A673 (cell line): ENCODE results near the gene ELF1. TPM values are rescaled to one million over a fixed set of nuclear protein-coding genes. Genes with fewer than 3 reads are reported as not detected.

Experiments used
- BruUV-seq: library from RNA; stranded (reverse); fragments of 400-500 nt; replicated peaks from 2 replicates; lab custom pipeline; 2021; lab: Mats Ljungman, UMichigan
- CTCF ChIA-PET: fragments of 300-600 bp; sonication (Branson Sonifier 250); formaldehyde crosslinking; loops from one replicate; lab custom pipeline; 2022; ENCODE audit warnings: antibody characterized with exemption; lab: Charles Lee
- POLR2A ChIA-PET: fragments of 300-600 bp; sonication (Branson Sonifier 250); formaldehyde crosslinking; loops from one replicate; lab custom pipeline; 2022; ENCODE audit warnings: antibody characterized with exemption; ENCODE audit not compliant: low non-redundant PET; lab: Charles Lee
- DNase-seq: peaks from one replicate; pipeline ENCODE4 v3.0.0-alpha.2; 2015; ENCODE audit warnings: low spot score
- H3K27ac ChIP-seq: fragments of 200-600 bp; sonication (generic); 2 replicates; pipeline ENCODE4 v1.5.1; 2016; ENCODE audit warnings: mixed run types, low read depth, mild to moderate bottlenecking, mixed read lengths, antibody characterized with exemption, low read length; ENCODE audit not compliant: poor library complexity, severe bottlenecking
- H3K27me3 ChIP-seq: fragments of 200-600 bp; sonication (generic); replicated peaks from 2 replicates; pipeline ENCODE4 v1.6.1; 2017; ENCODE audit warnings: mixed run types, low read depth, mild to moderate bottlenecking, mixed read lengths, antibody characterized with exemption, low read length; ENCODE audit not compliant: insufficient read depth, poor library complexity
- H3K36me3 ChIP-seq: fragments of 200-600 bp; sonication (generic); 2 replicates; pipeline ENCODE4 v1.6.1; 2016; ENCODE audit warnings: mixed run types, mild to moderate bottlenecking, mixed read lengths, antibody characterized with exemption, low read length; ENCODE audit not compliant: insufficient read depth, poor library complexity, severe bottlenecking
- H3K4me1 ChIP-seq: fragments of 200-600 bp; sonication (generic); 2 replicates; pipeline ENCODE4 v1.6.1; 2017; ENCODE audit warnings: mixed run types, mild to moderate bottlenecking, mixed read lengths, antibody characterized with exemption, low read length; ENCODE audit not compliant: insufficient read depth, poor library complexity, severe bottlenecking
- H3K4me3 ChIP-seq: fragments of 200-600 bp; sonication (generic); 2 replicates; pipeline ENCODE4 v1.5.1; 2016; ENCODE audit warnings: low read depth, mixed run types, mild to moderate bottlenecking, mixed read lengths, low read length; ENCODE audit not compliant: poor library complexity, severe bottlenecking
- H3K9me3 ChIP-seq: fragments of 200-600 bp; sonication (generic); 2 replicates; pipeline ENCODE4 v1.6.1; 2016; ENCODE audit warnings: mixed run types, low read depth, mild to moderate bottlenecking, mixed read lengths, antibody characterized with exemption, low read length; ENCODE audit not compliant: poor library complexity, severe bottlenecking
- EZH2 ChIP-seq: fragments of 200-600 bp; sonication (generic); IDR thresholded peaks from 2 replicates; pipeline ENCODE4 v1.6.1; 2017; ENCODE audit warnings: borderline replicate concordance, low read depth, mild to moderate bottlenecking, mixed read lengths, antibody characterized with exemption, low read length; ENCODE audit not compliant: poor library complexity, severe bottlenecking
- intact Hi-C: fragments of 100-400 bp; cut with micrococcal nuclease; formaldehyde crosslinking; loops from one replicate; pipeline ENCODE4 v1.10.0; 2022; ENCODE audit not compliant: unreplicated experiment
- total RNA-seq: library from RNA; stranded (reverse); gene quantifications from 2 replicates; pipeline ENCODE4 v1.2.3, GENCODE V29; 2021
- TF ChIP-seq, protein P1 (sequence below): fragments of 300-800, 200-600 bp; sonication (generic); conservative IDR thresholded peaks from 2 replicates; pipeline ENCODE4 v1.5.1; 2017; ENCODE audit warnings: low read depth, mild to moderate bottlenecking, antibody characterized with exemption, low read length, moderate library complexity, mixed read lengths

Gene ELF1
- total RNA-seq, 1 experiment from 2014 or later, result 31.5 TPM

DNA sequence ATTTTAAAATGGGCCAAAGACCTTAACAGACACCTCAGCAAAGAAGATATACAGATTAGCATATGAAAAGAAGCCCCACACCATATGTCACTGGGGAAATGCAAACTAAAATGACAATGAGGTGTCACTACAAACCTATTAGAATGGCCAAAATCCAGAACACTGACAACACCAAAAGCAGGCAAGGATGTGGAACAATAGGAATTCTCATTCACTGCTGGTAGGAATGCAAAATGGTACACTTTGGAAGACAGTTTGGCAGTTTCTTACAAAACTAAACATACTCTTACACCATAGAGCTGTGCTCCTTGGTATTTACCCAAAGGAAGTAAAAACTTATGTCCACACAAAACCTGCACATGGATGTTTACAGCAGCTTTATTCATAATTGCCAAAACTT, 23.1 kb downstream of the ELF1 start:
- Histone ChIP-seq H3K36me3 (no peaks in the 10 kb centered on the region), H3K27me3 (no peaks in the 10 kb centered on the region), H3K4me1 (no peaks in the 10 kb centered on the region), H3K27ac (no peak overlapping the region), H3K9me3 (no peaks in the 10 kb centered on the region), H3K4me3 (no peak overlapping the region)
- ChIA-PET POLR2A (no interaction called here), CTCF (no interaction called here)
- DNase-seq, result no peak
- intact Hi-C loops, result no loop called here
- BruUV-seq, result no TSS peak
- TF ChIP-seq, protein P1, sequence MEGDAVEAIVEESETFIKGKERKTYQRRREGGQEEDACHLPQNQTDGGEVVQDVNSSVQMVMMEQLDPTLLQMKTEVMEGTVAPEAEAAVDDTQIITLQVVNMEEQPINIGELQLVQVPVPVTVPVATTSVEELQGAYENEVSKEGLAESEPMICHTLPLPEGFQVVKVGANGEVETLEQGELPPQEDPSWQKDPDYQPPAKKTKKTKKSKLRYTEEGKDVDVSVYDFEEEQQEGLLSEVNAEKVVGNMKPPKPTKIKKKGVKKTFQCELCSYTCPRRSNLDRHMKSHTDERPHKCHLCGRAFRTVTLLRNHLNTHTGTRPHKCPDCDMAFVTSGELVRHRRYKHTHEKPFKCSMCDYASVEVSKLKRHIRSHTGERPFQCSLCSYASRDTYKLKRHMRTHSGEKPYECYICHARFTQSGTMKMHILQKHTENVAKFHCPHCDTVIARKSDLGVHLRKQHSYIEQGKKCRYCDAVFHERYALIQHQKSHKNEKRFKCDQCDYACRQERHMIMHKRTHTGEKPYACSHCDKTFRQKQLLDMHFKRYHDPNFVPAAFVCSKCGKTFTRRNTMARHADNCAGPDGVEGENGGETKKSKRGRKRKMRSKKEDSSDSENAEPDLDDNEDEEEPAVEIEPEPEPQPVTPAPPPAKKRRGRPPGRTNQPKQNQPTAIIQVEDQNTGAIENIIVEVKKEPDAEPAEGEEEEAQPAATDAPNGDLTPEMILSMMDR, result no peak
- no peak for TF ChIP-seq EZH2

DNA sequence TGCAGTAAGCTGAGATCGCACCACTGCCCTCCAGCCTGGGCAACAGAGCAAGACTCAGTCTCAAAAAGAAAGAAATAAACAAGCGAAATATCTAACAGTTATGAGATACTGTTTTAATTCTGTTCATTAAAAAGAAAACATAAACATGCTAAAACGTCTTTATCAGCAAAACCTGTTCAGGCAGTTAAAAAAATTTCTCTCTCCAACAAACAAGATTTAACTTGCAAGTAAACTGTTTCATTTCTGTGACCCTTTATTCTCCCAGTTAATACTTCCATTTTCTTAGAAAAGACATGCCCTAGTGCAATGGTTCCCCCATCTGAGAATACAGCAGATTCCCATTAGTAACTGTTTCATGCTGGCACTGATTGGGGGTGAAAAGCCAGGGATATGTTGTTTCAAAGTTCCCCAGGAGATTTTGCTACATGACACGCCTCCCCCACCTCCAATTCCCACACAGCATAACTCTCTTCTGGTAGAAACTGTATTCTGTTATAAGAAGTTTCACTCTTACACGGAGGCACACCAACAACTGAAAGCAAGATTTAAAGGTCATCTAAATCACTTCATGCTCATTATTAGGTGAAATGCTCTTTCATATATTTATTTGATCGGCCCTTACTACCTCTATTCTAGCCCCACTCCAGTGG, 24.4 kb downstream of the ELF1 start:
- intact Hi-C loops, result no loop called here
- POLR2A ChIA-PET, result no interaction called here

DNA sequence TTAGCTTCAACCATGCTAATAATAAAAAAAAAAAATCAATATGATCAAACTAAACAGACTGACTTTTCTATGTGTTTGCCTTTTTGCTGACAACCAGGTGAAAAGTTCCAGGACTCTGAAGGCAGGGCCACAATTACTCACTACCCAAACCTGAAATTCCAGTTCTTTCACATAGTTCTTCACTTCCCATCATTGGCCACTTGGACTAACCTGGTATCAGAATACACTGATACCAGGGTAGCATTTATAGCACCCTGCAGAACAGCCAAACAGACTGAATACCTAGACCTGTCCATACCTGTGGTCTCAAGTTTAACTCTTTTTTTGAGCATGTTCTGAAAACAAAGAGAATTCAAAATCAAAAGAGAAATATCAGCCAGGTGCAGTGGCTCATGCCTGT, 25.1 kb downstream of the ELF1 start:
- Histone ChIP-seq H3K9me3 (no peaks in the 10 kb centered on the region), H3K27me3 (no peaks in the 10 kb centered on the region), H3K4me1 (no peaks in the 10 kb centered on the region), H3K36me3 (no peaks in the 10 kb centered on the region), H3K4me3 (no peak overlapping the region), H3K27ac (no peak overlapping the region)
- CTCF ChIA-PET, result no interaction called here
- DNase-seq, result no peak
- BruUV-seq, result no TSS peak
- TF ChIP-seq, protein P1, result no peak
- no peak for TF ChIP-seq EZH2
- intact Hi-C loops, result no loop called here
- POLR2A ChIA-PET, result no interaction called here

More for the DNA sequence above, 24.4 kb downstream of the ELF1 start:
- H3K9me3 ChIP-seq, result no peaks in the 10 kb centered on the region
- CTCF ChIA-PET, result no interaction called here
- no peak overlapping the region for H3K27ac ChIP-seq
- no TSS peak for BruUV-seq
- TF ChIP-seq EZH2, result no peak
- TF ChIP-seq, protein P1, result no peak
- no peaks in the 10 kb centered on the region for H3K4me1 ChIP-seq
- no peak for DNase-seq
- H3K36me3 ChIP-seq, result no peaks in the 10 kb centered on the region
- no peak overlapping the region for H3K4me3 ChIP-seq
- no peaks in the 10 kb centered on the region for H3K27me3 ChIP-seq
